Activated naive CD4-positive, alpha-beta T cell treated with anti-CD3 and anti-CD28 coated beads, Interleukin-2, amount 10 ng/mL, durations not matched to agents 7 days and 5 days (primary cell): Measurements from ENCODE around the gene PLEKHA7.

Experiments used
- CTCF ChIA-PET: fragments of 350-600 bp; sonication (Branson Sonifier 250); formaldehyde crosslinking; loops from one replicate; lab custom pipeline; 2021; ENCODE audit warnings: antibody characterized with exemption; lab: Charles Lee
- DNase-seq: peaks from one replicate; pipeline ENCODE4 v3.0.0-alpha.2; 2020
- H3K27ac Mint-ChIP-seq: one replicate; pipeline ENCODE4 v1.8.0; 2021; ENCODE audit warnings: mild to moderate bottlenecking, moderate library complexity, mixed read lengths
- H3K27me3 Mint-ChIP-seq: one replicate; pipeline ENCODE4 v1.8.0; 2021; ENCODE audit warnings: mild to moderate bottlenecking, mixed read lengths
- H3K36me3 Mint-ChIP-seq: one replicate; pipeline ENCODE4 v1.8.0; 2021; ENCODE audit warnings: mixed read lengths
- H3K4me1 Mint-ChIP-seq: one replicate; pipeline ENCODE4 v1.8.0; 2021; ENCODE audit warnings: mixed read lengths
- H3K4me3 Mint-ChIP-seq: one replicate; pipeline ENCODE4 v1.8.0; 2021; ENCODE audit warnings: mild to moderate bottlenecking, moderate library complexity, mixed read lengths
- H3K9me3 Mint-ChIP-seq: one replicate; pipeline ENCODE4 v1.8.0; 2021; ENCODE audit warnings: mixed read lengths

Gene PLEKHA7

DNA sequence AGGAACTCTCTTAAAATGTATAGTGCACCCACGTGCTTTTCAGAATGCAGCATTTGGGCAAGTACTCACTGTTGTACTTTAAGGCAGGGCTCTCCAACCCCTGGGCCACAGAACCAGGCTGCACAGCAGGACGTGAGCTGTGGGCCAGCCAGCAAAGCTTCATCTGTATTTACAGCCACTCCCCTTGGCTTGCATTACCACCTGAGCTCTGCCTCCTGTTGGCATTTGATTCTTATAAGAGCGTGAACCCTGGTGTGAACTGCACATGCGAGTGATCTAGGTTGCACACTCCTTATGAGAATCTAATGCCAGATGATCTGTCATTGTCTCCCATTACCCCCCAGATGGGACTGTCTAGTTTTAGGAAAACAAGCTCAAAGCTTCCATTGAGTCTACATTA lies 272.7 kb downstream of the PLEKHA7 start:
- H3K4me3 Mint-ChIP-seq: no peak overlapping the region
- H3K4me1 Mint-ChIP-seq: peaks cover 35% of the 10 kb centered on the region
- no peak overlapping the region for H3K27ac Mint-ChIP-seq
- no peaks in the 10 kb centered on the region for H3K27me3 Mint-ChIP-seq
- CTCF ChIA-PET: no interaction called here
- no peak for DNase-seq
- H3K9me3 Mint-ChIP-seq: no peaks in the 10 kb centered on the region
- peaks cover 39% of the 10 kb centered on the region for H3K36me3 Mint-ChIP-seq

DNA sequence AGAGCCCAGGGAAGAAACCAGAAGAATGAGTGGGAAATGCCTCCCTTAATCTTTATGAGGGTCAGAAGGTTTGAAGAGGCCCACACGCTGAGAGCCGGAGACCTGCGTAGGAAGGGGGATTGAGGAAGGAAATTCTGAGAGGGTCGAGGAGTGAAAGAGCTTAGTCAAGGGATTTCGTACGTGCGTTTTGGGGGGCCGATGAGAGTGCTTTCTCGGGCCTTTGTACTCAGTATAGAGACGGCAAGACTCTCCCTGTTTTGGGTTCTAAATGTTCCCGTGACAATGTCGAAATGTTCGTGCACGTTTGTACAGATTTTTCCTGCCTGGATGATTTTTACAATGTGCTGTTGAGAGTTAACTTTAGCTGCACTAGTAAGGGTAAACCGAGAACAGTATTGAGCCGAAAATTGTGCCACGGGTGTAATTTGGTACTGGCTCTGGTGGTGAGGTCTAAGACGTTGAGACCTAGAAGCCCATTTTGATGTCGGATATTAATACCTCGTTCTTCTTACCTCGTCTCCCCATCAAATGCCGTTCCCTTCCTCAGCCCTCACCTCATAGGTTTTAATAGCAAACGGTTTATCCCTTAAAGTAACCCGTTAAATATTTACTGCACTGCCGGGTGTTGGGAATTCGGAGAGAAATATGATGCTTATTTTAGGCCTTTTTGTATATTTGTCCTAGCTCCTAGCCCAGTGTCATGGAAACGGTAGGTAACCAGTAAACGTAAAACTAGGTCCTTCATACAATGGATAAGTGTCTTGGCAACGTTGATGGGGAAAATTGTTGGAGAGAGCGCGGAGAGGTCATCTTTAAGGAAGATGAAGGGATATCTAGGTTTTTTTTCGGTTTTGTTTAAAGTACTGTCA lies 275.0 kb downstream of the PLEKHA7 start:
- Mint-ChIP-seq H3K4me3 (no peak overlapping the region), H3K4me1 (peaks cover 22% of the 10 kb centered on the region), H3K27ac (no peak overlapping the region), H3K9me3 (no peaks in the 10 kb centered on the region), H3K27me3 (no peaks in the 10 kb centered on the region), H3K36me3 (peaks cover 20% of the 10 kb centered on the region)
- CTCF ChIA-PET: interaction anchor here (0.7 to 1.1 kb wide), 3 partner anchors 12 to 49 kb away, joined by 3 read pairs; no protein-coding TSS in a partner anchor
- DNase-seq: no peak

DNA sequence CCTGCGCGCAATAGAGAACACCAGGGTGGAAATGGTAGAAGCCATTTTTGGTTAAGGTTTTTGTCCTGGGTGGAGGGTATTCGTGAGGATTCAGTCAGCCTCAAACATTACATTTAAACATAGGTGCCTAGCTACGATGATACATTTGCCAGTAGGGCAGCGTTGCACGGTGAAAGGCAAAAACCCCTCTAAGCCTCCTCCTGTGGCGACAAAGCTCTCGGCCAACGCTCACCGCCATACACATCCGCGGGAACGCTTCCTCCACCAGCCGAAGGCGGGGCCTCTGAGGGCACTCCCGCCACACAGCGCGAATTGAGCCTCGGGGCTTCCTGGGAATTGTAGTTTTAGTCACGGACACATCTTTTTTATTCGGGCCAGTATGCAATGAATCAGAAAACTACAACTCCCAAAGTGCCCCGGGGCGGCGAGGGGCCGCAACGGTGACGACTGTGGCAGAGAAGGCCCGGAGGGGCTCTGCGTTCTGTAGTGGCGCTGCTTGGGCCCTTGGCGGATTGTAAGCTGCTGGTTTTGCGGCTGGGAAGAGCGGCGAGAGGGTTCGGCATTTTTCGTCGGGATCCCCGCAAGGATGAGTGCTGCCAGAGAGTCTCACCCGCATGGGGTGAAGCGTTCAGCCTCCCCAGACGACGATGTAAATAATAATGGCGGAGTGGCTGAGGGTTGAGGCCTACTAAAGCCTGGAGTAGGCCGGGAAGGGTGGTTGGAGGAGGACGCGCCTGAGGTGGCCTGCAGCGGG lies 275.8 kb downstream of the PLEKHA7 start, which contains the start of gene C11orf58:
Gene C11orf58, plus strand, starts transcription at position 455 of the 754 bp plus-strand sequence. Its CDS starts 132 bp downstream, at position 587.
- peak within 1 kb of the TSS; percentile 70 for H3K4me3 Mint-ChIP-seq
- DNase-seq: peak; percentile 97
- peaks cover 19% of the 10 kb centered on the region for H3K36me3 Mint-ChIP-seq
- CTCF ChIA-PET: interaction anchor here (0.7 to 1.0 kb wide), 2 partner anchors 13 to 992 kb away, joined by 3 read pairs; no protein-coding TSS in a partner anchor
- no peaks in the 10 kb centered on the region for H3K27me3 Mint-ChIP-seq
- H3K4me1 Mint-ChIP-seq: peaks cover 18% of the 10 kb centered on the region
- peak within 1 kb of the TSS; percentile 80 for H3K27ac Mint-ChIP-seq
- H3K9me3 Mint-ChIP-seq: no peaks in the 10 kb centered on the region

DNA sequence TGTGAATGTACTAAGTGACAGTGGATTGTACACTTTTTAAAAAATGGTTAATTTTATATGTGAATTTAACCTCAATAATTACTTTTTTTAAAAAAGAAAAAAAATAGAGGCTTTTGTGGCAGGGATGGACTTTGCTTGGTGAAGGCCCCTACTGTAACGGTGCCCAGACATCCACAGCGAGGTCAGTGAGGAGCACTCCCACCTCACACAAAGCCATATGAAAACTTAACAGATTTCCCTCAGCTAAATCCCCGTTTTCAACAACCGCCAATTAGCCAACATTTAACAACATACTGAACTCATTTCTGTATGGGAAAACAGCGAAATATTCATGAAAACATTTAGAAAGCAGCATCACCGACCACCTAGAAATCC lies 276.4 kb downstream of the PLEKHA7 start:
- no peak for DNase-seq
- H3K4me3 Mint-ChIP-seq: peak overlapping the region; percentile 70
- no peaks in the 10 kb centered on the region for H3K27me3 Mint-ChIP-seq
- peak overlapping the region; percentile 80 for H3K27ac Mint-ChIP-seq
- no peaks in the 10 kb centered on the region for H3K9me3 Mint-ChIP-seq
- peaks cover 14% of the 10 kb centered on the region for H3K4me1 Mint-ChIP-seq
- CTCF ChIA-PET: no interaction called here
- H3K36me3 Mint-ChIP-seq: peaks cover 15% of the 10 kb centered on the region
